ENCODE data around the gene GRAMD4. TPM values are rescaled to one million over a fixed set of nuclear protein-coding genes. Genes with fewer than 3 reads are reported as not detected.

Gene GRAMD4
- total RNA-seq, 1 donor from 2014 or later = 16.8 TPM

DNA sequence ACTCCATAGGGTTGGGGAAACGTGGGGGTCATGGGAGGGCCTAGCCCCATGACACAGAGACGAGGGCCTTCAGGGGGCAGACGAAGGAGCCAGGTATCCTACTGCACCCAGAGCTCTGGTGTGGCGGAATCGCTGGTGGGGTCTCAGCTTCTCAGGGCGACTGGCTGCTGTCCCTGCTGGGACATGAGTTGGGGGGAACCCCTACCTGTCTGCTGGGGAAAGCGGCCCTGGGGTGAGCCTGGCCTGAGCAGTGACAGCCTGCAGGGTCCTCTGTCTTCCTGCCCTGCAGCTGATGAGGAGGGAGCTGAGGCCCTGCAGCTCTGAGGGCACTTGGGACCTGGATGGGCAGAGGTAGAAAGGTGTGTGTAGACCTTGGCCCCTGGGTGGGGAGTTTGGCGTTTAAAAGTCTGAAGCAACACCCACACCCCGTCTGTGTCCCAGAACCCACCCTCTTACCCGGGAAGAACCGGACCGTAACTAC lies 33.6 kb upstream of the GRAMD4 start:
- TF ChIP-seq, protein P1, sequence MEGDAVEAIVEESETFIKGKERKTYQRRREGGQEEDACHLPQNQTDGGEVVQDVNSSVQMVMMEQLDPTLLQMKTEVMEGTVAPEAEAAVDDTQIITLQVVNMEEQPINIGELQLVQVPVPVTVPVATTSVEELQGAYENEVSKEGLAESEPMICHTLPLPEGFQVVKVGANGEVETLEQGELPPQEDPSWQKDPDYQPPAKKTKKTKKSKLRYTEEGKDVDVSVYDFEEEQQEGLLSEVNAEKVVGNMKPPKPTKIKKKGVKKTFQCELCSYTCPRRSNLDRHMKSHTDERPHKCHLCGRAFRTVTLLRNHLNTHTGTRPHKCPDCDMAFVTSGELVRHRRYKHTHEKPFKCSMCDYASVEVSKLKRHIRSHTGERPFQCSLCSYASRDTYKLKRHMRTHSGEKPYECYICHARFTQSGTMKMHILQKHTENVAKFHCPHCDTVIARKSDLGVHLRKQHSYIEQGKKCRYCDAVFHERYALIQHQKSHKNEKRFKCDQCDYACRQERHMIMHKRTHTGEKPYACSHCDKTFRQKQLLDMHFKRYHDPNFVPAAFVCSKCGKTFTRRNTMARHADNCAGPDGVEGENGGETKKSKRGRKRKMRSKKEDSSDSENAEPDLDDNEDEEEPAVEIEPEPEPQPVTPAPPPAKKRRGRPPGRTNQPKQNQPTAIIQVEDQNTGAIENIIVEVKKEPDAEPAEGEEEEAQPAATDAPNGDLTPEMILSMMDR (IDR thresholded peaks at IDR 0.05; ENCODE audit: insufficient read depth, low read length, severe bottlenecking) = no peak
- DNase-seq (ENCODE audit: low read depth) = no peak
- H3K4me3 ChIP-seq (ENCODE audit: low read depth, low read length) = no peak overlapping the region
- no peaks in the 10 kb centered on the region for H3K36me3 ChIP-seq (ENCODE audit: control insufficient read depth, insufficient read depth, low read length)
- no peaks in the 10 kb centered on the region for H3K27me3 ChIP-seq (ENCODE audit: control insufficient read depth, insufficient read depth, low read length)
- FAIRE-seq = no peak

DNA sequence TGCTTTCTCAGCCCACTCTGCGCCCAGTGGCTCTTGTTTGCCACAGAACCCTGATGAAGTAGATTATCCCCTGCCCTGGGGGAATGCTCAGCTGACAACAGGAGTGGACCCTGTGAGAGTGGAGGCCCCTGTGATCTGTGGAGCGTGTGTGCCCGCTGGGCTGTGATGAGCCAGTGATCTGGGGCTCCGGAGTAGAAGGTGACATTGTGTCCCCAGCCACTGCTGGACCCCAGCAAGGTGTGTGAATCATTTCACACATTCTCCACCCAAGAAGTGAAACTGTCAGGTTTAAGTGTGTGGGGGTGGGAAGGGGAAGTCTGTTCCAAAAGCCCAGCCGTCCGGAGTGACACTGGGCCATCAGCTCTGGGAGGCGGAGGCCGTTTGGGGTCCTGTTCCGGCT lies 33.1 kb upstream of the GRAMD4 start:
- Histone ChIP-seq H3K27me3 (ENCODE audit: control insufficient read depth, insufficient read depth, low read length) (no peaks in the 10 kb centered on the region), H3K4me3 (ENCODE audit: low read depth, low read length) (no peak overlapping the region), H3K36me3 (ENCODE audit: control insufficient read depth, insufficient read depth, low read length) (no peaks in the 10 kb centered on the region)
- FAIRE-seq (no peak), DNase-seq (ENCODE audit: low read depth) (no peak)
- TF ChIP-seq, protein P1 (IDR thresholded peaks at IDR 0.05; ENCODE audit: insufficient read depth, low read length, severe bottlenecking) = no peak

DNA sequence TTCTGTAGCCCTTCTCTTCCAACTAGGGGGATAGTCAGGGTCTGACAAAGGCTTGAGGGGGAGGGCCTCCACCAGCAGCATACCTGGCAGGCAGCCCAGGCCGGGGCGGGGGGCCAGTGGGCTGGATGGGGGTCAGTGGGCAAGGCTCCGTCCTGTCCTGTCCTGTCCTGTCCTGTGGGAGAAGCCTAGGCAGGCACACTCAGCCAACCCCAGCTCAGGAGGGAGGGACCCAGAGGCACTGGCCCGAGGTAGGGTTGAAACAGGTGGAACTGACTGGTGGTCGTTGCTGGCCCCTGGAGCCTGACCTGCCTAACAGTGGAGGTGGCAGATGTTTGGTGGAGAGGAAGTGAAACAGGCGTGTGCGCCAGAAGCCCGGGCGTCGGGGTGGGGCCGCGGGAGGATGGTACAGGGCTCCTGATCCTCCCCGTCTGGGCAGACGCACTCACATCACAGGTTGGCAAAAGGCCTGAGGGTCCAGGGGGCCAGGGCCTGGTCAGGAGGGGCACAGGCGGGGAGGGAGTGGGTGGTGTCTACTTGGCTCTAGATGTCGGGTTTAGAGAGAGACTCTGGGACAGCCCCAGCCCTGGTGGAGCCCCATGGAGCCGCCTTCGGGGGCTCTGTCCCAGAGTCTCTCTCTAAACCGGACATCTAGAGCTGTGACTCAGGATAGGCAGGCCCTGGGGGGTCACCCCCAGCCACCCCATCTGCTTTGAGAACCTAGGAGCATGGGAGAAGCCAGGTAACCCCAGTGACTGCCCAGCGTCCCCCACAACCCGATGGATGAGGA lies 32.5 kb upstream of the GRAMD4 start:
- Histone ChIP-seq H3K4me3 (ENCODE audit: low read depth, low read length) (no peak overlapping the region), H3K36me3 (ENCODE audit: control insufficient read depth, insufficient read depth, low read length) (no peaks in the 10 kb centered on the region), H3K27me3 (ENCODE audit: control insufficient read depth, insufficient read depth, low read length) (no peaks in the 10 kb centered on the region)
- no peak for DNase-seq (ENCODE audit: low read depth)
- FAIRE-seq = no peak
- TF ChIP-seq, protein P1 (IDR thresholded peaks at IDR 0.05; ENCODE audit: insufficient read depth, low read length, severe bottlenecking) = no peak

DNA sequence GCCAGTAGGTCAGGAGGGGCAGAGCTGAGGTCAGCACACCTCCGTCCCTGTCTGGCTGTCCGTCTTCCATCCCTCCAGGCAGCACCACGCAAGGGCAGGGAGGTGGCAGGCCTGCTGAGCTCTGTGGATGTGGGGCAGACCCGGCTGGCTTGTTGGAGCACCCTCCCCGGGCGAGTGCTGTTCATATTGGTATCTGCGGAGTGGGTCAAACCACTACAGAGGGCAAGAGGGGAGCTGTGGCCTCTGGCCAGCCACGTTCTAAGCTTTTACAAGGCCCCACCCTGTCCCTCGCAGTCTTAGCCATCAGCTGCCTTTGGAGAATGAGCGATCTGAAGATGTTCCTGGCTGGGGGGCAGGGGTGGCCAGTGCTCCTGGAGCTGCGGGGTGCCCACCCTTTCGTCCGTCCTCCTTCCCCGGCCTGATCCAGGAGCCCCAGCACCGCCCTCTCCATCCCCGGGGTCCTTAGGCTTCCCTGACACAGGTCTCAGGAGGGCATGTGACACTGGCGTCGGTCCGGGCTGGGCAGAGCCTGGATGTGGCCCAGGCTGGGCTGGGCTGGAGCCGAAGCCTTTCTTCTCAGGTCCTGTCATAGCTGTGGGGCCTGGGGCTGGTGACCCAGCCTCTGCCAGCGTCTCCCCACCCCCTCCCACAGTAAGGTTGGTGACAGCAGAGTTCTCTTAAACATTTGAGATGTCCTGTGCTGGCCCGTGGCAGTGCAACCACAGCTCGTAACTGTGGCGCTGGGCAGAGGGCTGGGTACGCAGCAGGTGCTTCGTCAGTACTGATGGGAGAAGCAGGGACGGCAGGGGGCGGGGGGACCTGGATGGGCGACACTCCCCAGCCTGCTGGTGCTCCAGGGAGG lies 31.7 kb upstream of the GRAMD4 start:
- H3K4me3 ChIP-seq (ENCODE audit: low read depth, low read length) = no peak overlapping the region
- DNase-seq (ENCODE audit: low read depth) = no peak
- no peaks in the 10 kb centered on the region for H3K27me3 ChIP-seq (ENCODE audit: control insufficient read depth, insufficient read depth, low read length)
- TF ChIP-seq, protein P1 (IDR thresholded peaks at IDR 0.05; ENCODE audit: insufficient read depth, low read length, severe bottlenecking) = no peak
- H3K36me3 ChIP-seq (ENCODE audit: control insufficient read depth, insufficient read depth, low read length) = no peaks in the 10 kb centered on the region
- no peak for FAIRE-seq

DNA sequence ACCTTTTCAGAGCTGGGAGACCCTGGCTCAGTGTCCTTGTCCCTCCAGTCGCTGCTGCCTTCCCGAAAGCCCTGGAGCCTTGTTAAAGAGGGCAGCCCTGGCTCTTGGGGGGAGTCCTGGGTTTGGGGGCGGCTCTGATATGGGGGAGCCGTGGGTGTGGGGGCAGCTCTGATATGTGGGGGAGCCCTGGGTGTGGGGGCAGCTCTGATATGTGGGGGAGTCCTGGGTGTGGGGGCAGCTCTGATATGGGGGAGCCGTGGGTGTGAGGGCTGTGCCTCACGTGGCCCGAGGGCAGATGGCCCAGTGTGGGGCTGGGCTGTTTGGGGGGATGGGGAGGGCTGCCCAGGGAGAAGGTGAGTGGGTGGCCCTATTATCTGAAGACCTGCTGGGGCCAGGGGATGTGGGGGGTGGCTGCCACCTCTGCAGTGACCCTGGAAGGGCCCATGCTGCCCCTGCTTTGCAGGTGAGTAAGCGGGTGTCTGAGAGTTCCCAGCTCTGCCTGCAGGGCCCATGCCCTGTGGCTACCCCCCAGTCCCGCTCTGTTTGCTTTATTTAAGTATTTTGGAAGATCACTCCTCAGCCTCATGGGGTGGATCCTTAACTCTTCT lies 30.9 kb upstream of the GRAMD4 start:
- Histone ChIP-seq H3K4me3 (ENCODE audit: low read depth, low read length) (no peak overlapping the region), H3K27me3 (ENCODE audit: control insufficient read depth, insufficient read depth, low read length) (no peaks in the 10 kb centered on the region), H3K36me3 (ENCODE audit: control insufficient read depth, insufficient read depth, low read length) (no peaks in the 10 kb centered on the region)
- TF ChIP-seq, protein P1 (IDR thresholded peaks at IDR 0.05; ENCODE audit: insufficient read depth, low read length, severe bottlenecking) = no peak
- FAIRE-seq (no peak), DNase-seq (ENCODE audit: low read depth) (no peak)

Data from bronchial epithelial cell (primary cell).